ENCODE results near the gene GPC1. TPM values are rescaled to one million over a fixed set of nuclear protein-coding genes. Genes with fewer than 3 reads are reported as not detected.

GPC1 gene
- total RNA-seq, 2 experiments from 2014 or later, result 3.4 to 4.7 TPM

DNA sequence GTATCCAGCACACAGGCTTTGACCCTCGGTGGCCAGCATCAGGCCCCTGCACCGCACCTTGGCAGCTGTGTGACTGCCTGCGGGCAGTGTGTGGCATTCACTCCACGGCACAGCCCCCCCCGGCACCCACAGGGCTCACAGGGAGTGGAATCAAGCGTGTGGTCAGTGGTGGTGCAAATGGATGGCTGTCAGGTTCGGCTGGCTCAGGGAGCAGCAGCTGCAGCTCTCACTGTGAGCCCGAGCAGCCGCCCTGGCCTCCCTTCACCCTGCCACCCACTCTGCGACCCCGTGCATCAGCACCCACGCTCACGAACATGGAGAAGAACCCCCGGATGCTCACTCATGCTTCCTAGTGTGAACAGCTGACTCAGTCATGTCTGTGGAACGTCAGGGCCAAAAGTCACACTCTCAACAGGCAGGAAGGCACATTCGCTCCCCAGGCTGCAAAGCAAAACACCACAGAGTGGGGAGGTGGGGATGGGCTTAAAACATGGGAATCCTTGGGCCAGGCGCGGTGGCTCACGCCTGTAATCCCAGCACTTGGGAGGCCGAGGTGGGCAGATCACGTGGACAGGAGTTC is 41.5 kb upstream of the GPC1 start:
- Mint-ChIP-seq H3K27me3 (no peaks in the 10 kb centered on the region), H3K4me1 (peaks cover 11% of the 10 kb centered on the region), H3K27ac (no peak overlapping the region), H3K9me3 (no peaks in the 10 kb centered on the region), H3K36me3 (no peaks in the 10 kb centered on the region), H3K4me3 (no peak overlapping the region)
- no peak for ATAC-seq (ENCODE audit: low read depth)
- POLR2A ChIA-PET, result no interaction called here
- DNase-seq, result peak; percentile 20

- no peak for DNase-seq
- H3K9me3 Mint-ChIP-seq, result no peaks in the 10 kb centered on the region
- no peak overlapping the region for H3K4me3 Mint-ChIP-seq
These were observed 40.9 kb upstream of the GPC1 start for GRCh38 chr2:240394549-240394948.

GRCh38 chr2:240395448-240395847 is 40.0 kb upstream of the GPC1 start:
- H3K9me3 Mint-ChIP-seq, result no peaks in the 10 kb centered on the region
- DNase-seq (peak; percentile 15), ATAC-seq (ENCODE audit: low read depth) (no peak)
- POLR2A ChIA-PET, result no interaction called here
- H3K27ac Mint-ChIP-seq, result no peak overlapping the region
- H3K4me1 Mint-ChIP-seq, result peaks cover 9% of the 10 kb centered on the region
- no peak overlapping the region for H3K4me3 Mint-ChIP-seq
- H3K36me3 Mint-ChIP-seq, result no peaks in the 10 kb centered on the region
- no peaks in the 10 kb centered on the region for H3K27me3 Mint-ChIP-seq

More at GRCh38 chr2:240394549-240394948, 40.9 kb upstream of the GPC1 start:
- Mint-ChIP-seq H3K27ac (no peak overlapping the region), H3K36me3 (no peaks in the 10 kb centered on the region), H3K4me1 (peaks cover 11% of the 10 kb centered on the region), H3K27me3 (no peaks in the 10 kb centered on the region)
- ATAC-seq (ENCODE audit: low read depth), result no peak
- POLR2A ChIA-PET, result no interaction called here

DNA sequence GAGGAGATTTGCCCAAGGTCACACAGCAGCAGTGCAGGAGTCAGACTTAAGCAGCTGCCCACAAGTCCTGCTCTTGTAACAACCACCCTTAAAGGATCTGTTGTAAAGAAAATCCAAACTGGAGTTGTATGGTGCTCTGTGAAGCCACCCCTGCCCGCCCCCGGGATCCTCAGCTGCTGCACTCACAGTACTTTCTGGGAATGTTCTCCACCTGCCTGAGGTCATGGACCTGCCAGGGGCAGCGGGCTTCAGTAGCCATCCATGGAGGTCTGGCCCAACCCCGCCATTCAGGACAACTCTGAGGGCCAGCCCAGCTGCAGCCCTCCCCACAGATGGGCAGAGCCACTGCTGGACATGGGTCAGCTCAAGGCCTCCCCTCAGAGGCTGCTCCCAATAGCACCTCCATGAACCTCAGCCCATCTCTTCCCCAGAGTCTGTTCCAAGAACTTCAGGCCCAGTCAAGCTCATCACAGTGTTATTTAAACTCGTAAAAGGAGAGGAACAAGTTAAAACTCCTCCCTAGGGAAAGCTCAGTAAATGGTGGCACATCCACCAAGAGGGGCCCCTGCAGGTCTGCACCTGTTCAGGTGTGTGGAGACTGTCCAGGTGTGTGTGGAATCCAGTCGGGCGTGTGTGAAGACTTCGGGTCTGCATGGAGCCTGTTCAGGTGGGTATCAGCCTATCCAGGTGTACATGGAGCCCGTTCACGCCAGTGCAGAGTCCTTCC is 39.4 kb upstream of the GPC1 start:
- POLR2A ChIA-PET, result no interaction called here
- H3K27ac Mint-ChIP-seq, result no peak overlapping the region
- H3K9me3 Mint-ChIP-seq, result no peaks in the 10 kb centered on the region
- H3K4me3 Mint-ChIP-seq, result no peak overlapping the region
- DNase-seq (peak; percentile 17), ATAC-seq (ENCODE audit: low read depth) (no peak)
- no peaks in the 10 kb centered on the region for H3K27me3 Mint-ChIP-seq
- H3K4me1 Mint-ChIP-seq, result peaks cover 9% of the 10 kb centered on the region
- no peaks in the 10 kb centered on the region for H3K36me3 Mint-ChIP-seq

GRCh38 chr2:240396623-240397541 is 38.6 kb upstream of the GPC1 start:
- ATAC-seq (ENCODE audit: low read depth) (no peak), DNase-seq (peak; percentile 24)
- POLR2A ChIA-PET, result no interaction called here

GRCh38 chr2:240397542-240397916 is 37.9 kb upstream of the GPC1 start:
- Mint-ChIP-seq H3K27ac (no peak overlapping the region), H3K4me1 (peaks cover 6% of the 10 kb centered on the region)
- DNase-seq, result peak; percentile 17

More at GRCh38 chr2:240396623-240397541, 38.6 kb upstream of the GPC1 start:
- H3K9me3 Mint-ChIP-seq, result no peaks in the 10 kb centered on the region
- no peak overlapping the region for H3K4me3 Mint-ChIP-seq
- no peaks in the 10 kb centered on the region for H3K36me3 Mint-ChIP-seq
- H3K4me1 Mint-ChIP-seq, result peaks cover 9% of the 10 kb centered on the region
- H3K27me3 Mint-ChIP-seq, result no peaks in the 10 kb centered on the region
- H3K27ac Mint-ChIP-seq, result no peak overlapping the region

DNA sequence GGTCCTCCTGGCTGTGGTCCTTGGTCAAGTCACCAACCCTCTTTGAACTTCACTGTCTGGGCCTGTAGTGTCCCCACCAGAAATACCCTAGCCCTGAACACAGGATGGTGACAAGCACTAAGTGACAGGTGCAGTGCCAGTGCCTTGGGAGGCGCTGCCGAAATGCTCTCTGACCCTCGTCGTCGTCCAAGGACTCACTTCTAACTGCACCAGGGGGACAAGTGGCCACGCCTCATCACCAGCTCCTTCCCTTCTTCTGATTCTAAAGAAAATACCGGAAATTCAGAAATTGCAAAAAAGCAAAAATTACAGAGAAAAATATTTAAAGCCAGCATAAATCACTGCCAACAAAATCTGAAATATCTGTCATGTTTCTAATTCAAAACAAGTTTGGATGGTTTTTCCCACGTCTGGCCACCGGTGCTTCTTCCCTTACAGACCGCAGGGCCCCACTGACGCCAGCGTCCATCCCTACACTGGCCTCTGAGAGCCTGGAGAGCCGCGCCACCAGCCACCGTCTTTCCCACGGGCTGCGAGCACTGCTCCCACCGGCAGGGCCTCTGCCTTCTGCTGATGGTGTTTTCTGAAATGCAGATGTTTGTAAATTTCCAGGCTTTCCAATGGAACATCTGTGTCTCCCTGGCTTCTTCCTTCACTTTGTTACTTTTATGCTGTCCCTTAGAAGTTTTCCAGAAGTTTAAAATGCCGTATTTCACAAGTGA is 37.4 kb upstream of the GPC1 start:
- ATAC-seq (ENCODE audit: low read depth) (no peak), DNase-seq (no peak)
- H3K9me3 Mint-ChIP-seq, result no peaks in the 10 kb centered on the region
- H3K27ac Mint-ChIP-seq, result no peak overlapping the region
- H3K4me3 Mint-ChIP-seq, result no peak overlapping the region
- peaks cover 2% of the 10 kb centered on the region for H3K27me3 Mint-ChIP-seq
- no peaks in the 10 kb centered on the region for H3K36me3 Mint-ChIP-seq
- POLR2A ChIA-PET, result no interaction called here
- H3K4me1 Mint-ChIP-seq, result peaks cover under 1% of the 10 kb centered on the region

More at GRCh38 chr2:240397542-240397916, 37.9 kb upstream of the GPC1 start:
- POLR2A ChIA-PET, result no interaction called here
- Mint-ChIP-seq H3K9me3 (no peaks in the 10 kb centered on the region), H3K27me3 (peaks cover 1% of the 10 kb centered on the region), H3K4me3 (no peak overlapping the region), H3K36me3 (no peaks in the 10 kb centered on the region)
- ATAC-seq (ENCODE audit: low read depth), result no peak

DNA sequence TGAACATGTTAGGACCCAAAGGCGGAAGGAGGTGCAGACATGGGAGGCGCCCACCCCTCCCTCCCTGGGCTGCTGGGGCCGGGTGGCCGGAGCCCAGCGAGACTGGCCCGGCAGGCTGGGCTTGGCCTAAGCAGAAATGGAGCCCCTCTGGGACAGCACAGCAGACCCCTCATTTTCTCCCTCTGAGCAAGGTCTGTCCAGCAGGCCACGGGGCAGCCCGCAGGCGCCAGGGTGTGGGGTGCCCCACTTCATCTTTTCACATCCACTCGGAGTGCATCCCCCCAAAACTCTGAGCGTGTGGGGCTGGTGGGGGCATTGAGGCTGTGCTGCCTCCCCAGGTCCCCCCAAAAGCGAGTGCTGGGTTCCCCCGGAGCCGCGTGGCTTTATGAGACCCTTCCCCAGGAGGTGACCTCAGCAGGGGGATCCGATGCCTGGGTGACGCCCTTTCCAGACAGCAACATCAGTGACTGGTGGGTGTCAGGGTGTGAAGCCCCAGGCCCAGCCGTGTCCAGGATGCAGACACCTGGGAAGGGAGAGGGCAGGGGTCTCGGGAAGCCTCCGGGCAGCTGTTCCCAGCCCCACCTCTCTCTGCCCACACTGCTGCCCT is 36.7 kb upstream of the GPC1 start:
- no peaks in the 10 kb centered on the region for H3K36me3 Mint-ChIP-seq
- ATAC-seq (ENCODE audit: low read depth) (no peak), DNase-seq (no peak)
- H3K4me1 Mint-ChIP-seq, result no peaks in the 10 kb centered on the region
- POLR2A ChIA-PET, result no interaction called here
- H3K27me3 Mint-ChIP-seq, result peaks cover 2% of the 10 kb centered on the region
- H3K27ac Mint-ChIP-seq, result no peak overlapping the region
- no peaks in the 10 kb centered on the region for H3K9me3 Mint-ChIP-seq
- H3K4me3 Mint-ChIP-seq, result no peak overlapping the region

- no peaks in the 10 kb centered on the region for H3K4me1 Mint-ChIP-seq
- POLR2A ChIA-PET, result no interaction called here
- no peak for ATAC-seq (ENCODE audit: low read depth)
- H3K9me3 Mint-ChIP-seq, result no peaks in the 10 kb centered on the region
- no peak overlapping the region for H3K4me3 Mint-ChIP-seq
- H3K27me3 Mint-ChIP-seq, result peaks cover 2% of the 10 kb centered on the region
- H3K36me3 Mint-ChIP-seq, result no peaks in the 10 kb centered on the region
- no peak for DNase-seq
- no peak overlapping the region for H3K27ac Mint-ChIP-seq
These were observed 35.8 kb upstream of the GPC1 start for GRCh38 chr2:240399419-240400324.

DNA sequence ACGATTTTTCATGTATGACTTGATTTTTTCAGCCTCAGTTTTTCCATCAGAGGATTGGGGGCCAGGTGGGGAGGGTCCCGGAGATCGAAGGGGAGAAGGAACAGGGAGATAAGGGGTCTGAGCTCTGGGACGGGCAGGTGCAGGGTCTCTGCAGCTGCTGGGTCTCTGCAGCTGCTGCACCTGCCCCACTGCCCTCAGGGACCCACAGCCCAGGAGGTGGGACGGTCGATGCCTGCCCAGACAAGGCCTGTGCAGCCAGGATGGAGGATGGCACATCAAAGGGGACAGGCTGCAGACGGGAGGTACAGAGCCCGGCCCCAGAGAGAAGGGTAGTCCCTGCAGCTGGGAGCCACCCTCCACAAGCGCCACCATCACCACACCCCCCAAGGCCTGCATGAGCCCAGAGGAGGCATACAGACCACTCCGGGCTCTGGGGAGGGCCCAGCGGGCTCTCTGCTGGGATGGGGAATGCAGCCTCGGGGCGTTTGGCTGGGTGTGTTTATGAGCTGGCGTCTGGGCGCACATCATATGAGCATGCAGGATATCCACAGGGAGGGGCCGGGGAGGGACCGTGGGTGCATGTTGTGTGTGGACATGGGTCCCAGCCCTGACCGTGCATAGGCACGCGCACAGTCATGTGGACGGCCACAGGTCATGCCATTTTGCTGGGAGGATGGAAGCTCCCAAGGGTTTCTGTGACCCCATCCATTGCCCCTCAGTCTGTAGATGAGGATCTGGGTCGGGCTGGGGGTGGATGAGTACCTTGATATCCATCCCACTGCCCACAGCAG is 34.9 kb upstream of the GPC1 start:
- Mint-ChIP-seq H3K4me1 (no peaks in the 10 kb centered on the region), H3K27me3 (peaks cover 6% of the 10 kb centered on the region), H3K4me3 (no peak overlapping the region), H3K27ac (no peak overlapping the region), H3K36me3 (no peaks in the 10 kb centered on the region), H3K9me3 (no peaks in the 10 kb centered on the region)
- DNase-seq (no peak), ATAC-seq (ENCODE audit: low read depth) (no peak)
- POLR2A ChIA-PET, result no interaction called here

GRCh38 chr2:240401308-240401707 is 34.2 kb upstream of the GPC1 start:
- no peak overlapping the region for H3K4me3 Mint-ChIP-seq
- H3K27ac Mint-ChIP-seq, result no peak overlapping the region
- no peaks in the 10 kb centered on the region for H3K36me3 Mint-ChIP-seq
- POLR2A ChIA-PET, result no interaction called here
- DNase-seq, result no peak
- H3K9me3 Mint-ChIP-seq, result no peaks in the 10 kb centered on the region
- no peak for ATAC-seq (ENCODE audit: low read depth)
- peaks cover 6% of the 10 kb centered on the region for H3K27me3 Mint-ChIP-seq
- no peaks in the 10 kb centered on the region for H3K4me1 Mint-ChIP-seq
